DOHH2 (cell line): ENCODE measurements around the gene BRD7.

Experiments
- H3F3A ChIP-seq: fragments of 200-600 bp; sonication (generic), shearing (Covaris generic); 2 replicates; pipeline ENCODE4 v1.6.0; 2016; ENCODE audit warnings: antibody characterized with exemption, mild to moderate bottlenecking; ENCODE audit not compliant: control insufficient read depth, insufficient read depth
- H3K27ac ChIP-seq: fragments of 200-600 bp; sonication (generic); 2 replicates; pipeline ENCODE4 v1.5.1; 2014; ENCODE audit warnings: low read depth, mild to moderate bottlenecking, low read length, moderate library complexity
- H3K27me3 ChIP-seq: fragments of 200-600 bp; sonication (generic); 2 replicates; pipeline ENCODE4 v1.6.1; 2014; ENCODE audit warnings: mild to moderate bottlenecking, low read length, mixed read lengths; ENCODE audit not compliant: control insufficient read depth
- H3K36me3 ChIP-seq: fragments of 200-600 bp; sonication (generic); 2 replicates; pipeline ENCODE4 v1.6.1; 2014; ENCODE audit warnings: mild to moderate bottlenecking, low read length, moderate library complexity, mixed read lengths; ENCODE audit not compliant: control insufficient read depth
- H3K4me1 ChIP-seq: fragments of 200-600 bp; sonication (generic); 2 replicates; pipeline ENCODE4 v1.6.1; 2014; ENCODE audit warnings: mild to moderate bottlenecking, low read length, mixed read lengths; ENCODE audit not compliant: control insufficient read depth
- H3K4me2 ChIP-seq: fragments of 200-600 bp; sonication (generic); 2 replicates; pipeline ENCODE4 v1.6.0; 2014; ENCODE audit warnings: mild to moderate bottlenecking, low read length, moderate library complexity
- H3K4me3 ChIP-seq: fragments of 200-600 bp; sonication (generic); 2 replicates; pipeline ENCODE4 v1.5.1; 2014; ENCODE audit warnings: mild to moderate bottlenecking, low read length, mixed read lengths
- H3K79me2 ChIP-seq: fragments of 200-600 bp; sonication (generic); 2 replicates; pipeline ENCODE4 v1.6.1; 2014; ENCODE audit warnings: mild to moderate bottlenecking, low read length, mixed read lengths; ENCODE audit not compliant: control insufficient read depth
- H3K9me2 ChIP-seq: fragments of 200-600 bp; sonication (generic); replicated peaks from 2 replicates; pipeline ENCODE4 v1.6.1; 2014; ENCODE audit warnings: mild to moderate bottlenecking, low read length, mixed read lengths; ENCODE audit not compliant: control insufficient read depth
- H3K9me3 ChIP-seq: fragments of 200-600 bp; sonication (generic); 2 replicates; pipeline ENCODE4 v1.6.1; 2014; ENCODE audit warnings: antibody characterized with exemption, low read length, mixed read lengths; ENCODE audit not compliant: control insufficient read depth, insufficient read depth
- H4K20me1 ChIP-seq: fragments of 200-600 bp; sonication (generic); 2 replicates; pipeline ENCODE4 v1.6.0; 2014; ENCODE audit warnings: low read depth, mild to moderate bottlenecking, antibody characterized with exemption, low read length, moderate library complexity; ENCODE audit not compliant: control insufficient read depth, insufficient read depth
- EZH2phosphoT487 ChIP-seq: fragments of 200-600 bp; sonication (generic); IDR thresholded peaks from 2 replicates; pipeline ENCODE4 v1.6.1; 2017; ENCODE audit warnings: borderline replicate concordance, mild to moderate bottlenecking, antibody characterized with exemption, low read length, moderate library complexity, mixed read lengths
- TF ChIP-seq, protein P1 (sequence below): fragments of 200-600 bp; sonication (generic); IDR thresholded peaks from one replicate; pipeline ENCODE4 v1.5.1; 2014; ENCODE audit warnings: antibody characterized with exemption, mild to moderate bottlenecking, low read depth, low read length; ENCODE audit not compliant: poor library complexity, severe bottlenecking

The BRD7 gene

DNA sequence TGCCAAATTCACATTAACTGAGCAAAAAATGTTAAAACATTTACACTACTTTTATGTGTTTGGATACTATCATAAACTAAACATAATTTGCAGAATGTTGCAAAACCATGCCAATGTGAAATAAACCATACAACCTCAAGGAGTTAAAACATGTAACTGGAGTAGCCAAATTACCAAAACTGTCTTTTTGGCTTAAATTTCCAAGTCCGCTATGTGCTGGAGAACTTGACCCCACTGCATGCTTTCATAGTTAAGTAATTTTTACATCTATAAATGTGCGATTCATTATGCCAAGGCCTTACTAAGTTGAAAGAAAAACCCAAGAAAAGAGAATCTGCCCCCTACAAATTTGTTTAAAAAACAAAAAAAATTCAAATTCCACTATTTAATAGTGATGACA is 28.2 kb downstream of the BRD7 start:
- Histone ChIP-seq H3K79me2 (no peaks in the 10 kb centered on the region), H3F3A (no peaks in the 10 kb centered on the region), H4K20me1 (no peaks in the 10 kb centered on the region), H3K9me2 (no peaks in the 10 kb centered on the region), H3K4me2 (no peak overlapping the region), H3K9me3 (no peaks in the 10 kb centered on the region), H3K36me3 (peaks cover 68% of the 10 kb centered on the region), H3K27ac (no peak overlapping the region), H3K4me3 (no peak overlapping the region), H3K27me3 (no peaks in the 10 kb centered on the region), H3K4me1 (no peaks in the 10 kb centered on the region)
- TF ChIP-seq, protein P1, sequence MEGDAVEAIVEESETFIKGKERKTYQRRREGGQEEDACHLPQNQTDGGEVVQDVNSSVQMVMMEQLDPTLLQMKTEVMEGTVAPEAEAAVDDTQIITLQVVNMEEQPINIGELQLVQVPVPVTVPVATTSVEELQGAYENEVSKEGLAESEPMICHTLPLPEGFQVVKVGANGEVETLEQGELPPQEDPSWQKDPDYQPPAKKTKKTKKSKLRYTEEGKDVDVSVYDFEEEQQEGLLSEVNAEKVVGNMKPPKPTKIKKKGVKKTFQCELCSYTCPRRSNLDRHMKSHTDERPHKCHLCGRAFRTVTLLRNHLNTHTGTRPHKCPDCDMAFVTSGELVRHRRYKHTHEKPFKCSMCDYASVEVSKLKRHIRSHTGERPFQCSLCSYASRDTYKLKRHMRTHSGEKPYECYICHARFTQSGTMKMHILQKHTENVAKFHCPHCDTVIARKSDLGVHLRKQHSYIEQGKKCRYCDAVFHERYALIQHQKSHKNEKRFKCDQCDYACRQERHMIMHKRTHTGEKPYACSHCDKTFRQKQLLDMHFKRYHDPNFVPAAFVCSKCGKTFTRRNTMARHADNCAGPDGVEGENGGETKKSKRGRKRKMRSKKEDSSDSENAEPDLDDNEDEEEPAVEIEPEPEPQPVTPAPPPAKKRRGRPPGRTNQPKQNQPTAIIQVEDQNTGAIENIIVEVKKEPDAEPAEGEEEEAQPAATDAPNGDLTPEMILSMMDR, result no peak
- TF ChIP-seq EZH2phosphoT487, result no peak

- Histone ChIP-seq H4K20me1 (no peaks in the 10 kb centered on the region), H3F3A (no peaks in the 10 kb centered on the region), H3K36me3 (peaks cover 82% of the 10 kb centered on the region), H3K4me2 (no peak overlapping the region), H3K4me1 (no peaks in the 10 kb centered on the region), H3K9me2 (no peaks in the 10 kb centered on the region), H3K4me3 (no peak overlapping the region), H3K9me3 (no peaks in the 10 kb centered on the region), H3K27ac (no peak overlapping the region), H3K27me3 (no peaks in the 10 kb centered on the region), H3K79me2 (no peaks in the 10 kb centered on the region)
- TF ChIP-seq EZH2phosphoT487, result no peak
- TF ChIP-seq, protein P1, result no peak
Measured at GRCh38 chr16:50338371-50339231, 30.2 kb downstream of the BRD7 start.

GRCh38 chr16:50336884-50337283 is 31.9 kb downstream of the BRD7 start:
- Histone ChIP-seq H3K9me2 (no peaks in the 10 kb centered on the region), H3K9me3 (no peaks in the 10 kb centered on the region), H3K4me2 (no peak overlapping the region), H3K27me3 (no peaks in the 10 kb centered on the region), H4K20me1 (no peaks in the 10 kb centered on the region), H3K4me3 (no peak overlapping the region), H3K36me3 (peaks cover 84% of the 10 kb centered on the region), H3F3A (no peaks in the 10 kb centered on the region), H3K4me1 (no peaks in the 10 kb centered on the region), H3K27ac (no peak overlapping the region), H3K79me2 (peaks cover 5% of the 10 kb centered on the region; the same call in 1 of the 2 replicates)
- TF ChIP-seq EZH2phosphoT487, result no peak
- TF ChIP-seq, protein P1, result no peak
